Activated CD4-positive, CD25-positive, alpha-beta regulatory T cell treated with anti-CD3 and anti-CD28 coated beads, Interleukin-2, amount 50 U/mL, for 24 hours (primary cell): Measurements from ENCODE around the gene IFNGR2.
"Not testable (repeated sequence)": the region's sequence is repeated elsewhere in the genome, so short reads cannot be mapped to it uniquely, and the experiment has no call there.

Experiments used
- ATAC-seq, 2 donors: fragments of 150-1000 bp; cut with Tn5 transposase; one replicate each; pipeline ENCODE4 v1.10.0; 2021; ENCODE audit warnings: mild to moderate bottlenecking in 1 of 2, moderate library complexity in 1 of 2

IFNGR2 gene

GRCh38 chr21:33403128-33403785 is at the start of gene IFNGR2:
Gene IFNGR2 (plus strand): TSS chr21:33403413. CDS start chr21:33403544, 131 bp downstream.
- peak; percentile 37 to 51 for ATAC-seq

- ATAC-seq, result no peak
Observed at GRCh38 chr21:33355355-33355754, 47.9 kb upstream of the IFNGR2 start.

GRCh38 chr21:33355996-33356395 is 47.2 kb upstream of the IFNGR2 start:
- no peak for ATAC-seq

GRCh38 chr21:33357177-33357576 is 46.0 kb upstream of the IFNGR2 start:
- no peak for ATAC-seq

GRCh38 chr21:33359446-33359845 is 43.8 kb upstream of the IFNGR2 start:
- no peak for ATAC-seq

GRCh38 chr21:33360281-33360680 is 42.9 kb upstream of the IFNGR2 start:
- no peak for ATAC-seq

- peak; percentile 88 to 90 for ATAC-seq
Observed at GRCh38 chr21:33360881-33361602, 42.2 kb upstream of the IFNGR2 start.

GRCh38 chr21:33362044-33362555 is 41.1 kb upstream of the IFNGR2 start:
- ATAC-seq, result peak; percentile 57 to 59

- ATAC-seq, result not testable (repeated sequence)
Observed at GRCh38 chr21:33363911-33364609, 39.2 kb upstream of the IFNGR2 start.

GRCh38 chr21:33364830-33365229 is 38.4 kb upstream of the IFNGR2 start:
- ATAC-seq, result no peak

GRCh38 chr21:33367309-33367973 is 35.8 kb upstream of the IFNGR2 start:
- ATAC-seq, result no peak

- ATAC-seq, result no peak
Observed at GRCh38 chr21:33368124-33368523, 35.1 kb upstream of the IFNGR2 start.

- ATAC-seq, result no peak
Observed at GRCh38 chr21:33368576-33368975, 34.6 kb upstream of the IFNGR2 start.

GRCh38 chr21:33369586-33369985 is 33.6 kb upstream of the IFNGR2 start:
- ATAC-seq, result no peak

- no peak for ATAC-seq
Observed at GRCh38 chr21:33370305-33370704, 32.9 kb upstream of the IFNGR2 start.

- ATAC-seq, result no peak
Observed at GRCh38 chr21:33371366-33371765, 31.8 kb upstream of the IFNGR2 start.

- ATAC-seq, result no peak
Observed at GRCh38 chr21:33372582-33372981, 30.6 kb upstream of the IFNGR2 start.

GRCh38 chr21:33373451-33373850 is 29.8 kb upstream of the IFNGR2 start:
- ATAC-seq, result no peak

GRCh38 chr21:33374080-33374449 is 29.1 kb upstream of the IFNGR2 start:
- no peak for ATAC-seq

GRCh38 chr21:33374450-33375096 is 28.6 kb upstream of the IFNGR2 start:
- peak; percentile 68 to 69 for ATAC-seq

- ATAC-seq, result no peak
Observed at GRCh38 chr21:33375101-33375644, 28.0 kb upstream of the IFNGR2 start.
